BLaER1 treated with 17β-estradiol and CSF1 and Interleukin-3, amounts not matched to agents 10 nM and 100 nM (cell line): ENCODE results near the gene ARCN1.
"Not testable (repeated sequence)": the region's sequence is repeated elsewhere in the genome, so short reads cannot be mapped to it uniquely, and the experiment has no call there.

ENCODE experiments used
- H3K27ac ChIP-seq, 11 experiments: shearing (Covaris generic); formaldehyde crosslinking; 2 replicates each; pipeline ENCODE4 v1.8.1; 2022
- H3K27me3 ChIP-seq, 11 experiments: shearing (Covaris generic); formaldehyde crosslinking; 2 replicates each; pipeline ENCODE4 v1.8.1; 2022
- H3K36me3 ChIP-seq, 11 experiments: shearing (Covaris generic); formaldehyde crosslinking; 2 replicates each; pipeline ENCODE4 v1.8.1; 2022
- H3K4me1 ChIP-seq, 10 experiments: shearing (Covaris generic); formaldehyde crosslinking; 2 replicates each; pipeline ENCODE4 v1.8.1; 2022
- H3K4me2 ChIP-seq, 11 experiments: shearing (Covaris generic); formaldehyde crosslinking; 2 replicates each; pipeline ENCODE4 v1.8.1; 2022
- H3K4me3 ChIP-seq, 10 experiments: shearing (Covaris generic); formaldehyde crosslinking; 2 replicates each; pipeline ENCODE4 v1.8.1; 2022
- H3K9ac ChIP-seq, 11 experiments: shearing (Covaris generic); formaldehyde crosslinking; 2 replicates each; pipeline ENCODE4 v1.8.1; 2022
- H3K9me3 ChIP-seq, 11 experiments: shearing (Covaris generic); formaldehyde crosslinking; replicated peaks in 1 of 11; 2 replicates each; pipeline ENCODE4 v1.8.1; 2022
- H4K20me1 ChIP-seq, 11 experiments: shearing (Covaris generic); formaldehyde crosslinking; 2 replicates each; pipeline ENCODE4 v1.8.1; 2022
- Cebpa-rat ChIP-seq, 11 experiments: shearing (Covaris generic); IDR thresholded peaks; 2 replicates each; pipeline ENCODE4 v1.8.1; 2022

Gene ARCN1

GRCh38 chr11:118560806-118561205, 11.4 kb upstream of the ARCN1 start:
- peaks cover 0 to 11% (median 6%) of the 10 kb centered on the region in 10 experiments; a peak in 14 of 20 replicates for H3K4me1 ChIP-seq
- peaks cover 4 to 37% (median 28%) of the 10 kb centered on the region in 11 experiments; a peak in 20 of 22 replicates for H3K36me3 ChIP-seq
- no peaks in the 10 kb centered on the region for H4K20me1 ChIP-seq
- H3K9ac ChIP-seq, result no peak overlapping the region
- no peaks in the 10 kb centered on the region for H3K9me3 ChIP-seq
- H3K4me3 ChIP-seq, result no peak overlapping the region
- no peak overlapping the region for H3K4me2 ChIP-seq
- H3K27ac ChIP-seq, result no peak overlapping the region
- TF ChIP-seq Cebpa-rat (IDR thresholded peaks at IDR 0.05), result no peak
- H3K27me3 ChIP-seq, result no peaks in the 10 kb centered on the region

DNA sequence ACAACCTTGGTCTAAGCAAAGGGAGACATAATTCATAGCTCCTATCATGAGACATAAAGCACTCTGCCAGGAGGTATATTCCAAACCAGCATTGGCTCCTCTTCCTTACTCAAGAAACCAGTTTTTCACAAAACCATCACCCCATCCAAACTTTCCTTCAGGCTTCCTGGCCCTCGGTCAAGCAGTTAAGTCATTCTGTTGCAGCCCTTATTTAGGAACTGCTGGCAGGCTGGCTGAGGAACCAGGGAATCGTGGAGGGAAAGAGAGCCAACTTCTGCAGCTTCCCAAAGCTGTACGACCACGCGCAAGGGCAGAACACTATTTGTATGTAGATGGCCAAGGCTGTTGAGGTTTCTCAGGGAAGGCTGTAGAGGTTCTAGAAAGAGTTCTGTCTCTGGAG, 7.2 kb upstream of the ARCN1 start:
- Histone ChIP-seq H3K27me3 (no peaks in the 10 kb centered on the region), H3K9ac (peak overlapping the region in 5 of 11 experiments; percentile 23 to 44 (median 32); a peak in 6 of 22 replicates), H3K4me3 (no peak overlapping the region), H4K20me1 (no peaks in the 10 kb centered on the region), H3K9me3 (no peaks in the 10 kb centered on the region), H3K4me1 (peaks cover 0 to 13% (median 6%) of the 10 kb centered on the region in 10 experiments; a peak in 14 of 20 replicates), H3K36me3 (peaks cover 0 to 6% (median 0%) of the 10 kb centered on the region in 11 experiments; a peak in 2 of 22 replicates), H3K4me2 (peak overlapping the region in 10 of 11 experiments; percentile 39 to 92 (median 72); a peak in 21 of 22 replicates), H3K27ac (no peak overlapping the region)
- no peak for TF ChIP-seq Cebpa-rat (IDR thresholded peaks at IDR 0.05)

- Histone ChIP-seq H3K9me3 (no peaks in the 10 kb centered on the region), H3K9ac (no peak overlapping the region), H4K20me1 (peaks cover 13 to 22% (median 17%) of the 10 kb centered on the region in 11 experiments), H3K4me3 (no peak overlapping the region), H3K27me3 (no peaks in the 10 kb centered on the region), H3K36me3 (peaks cover 0 to 7% (median under 1%) of the 10 kb centered on the region in 11 experiments; a peak in 4 of 22 replicates), H3K4me1 (peaks cover 21 to 34% (median 29%) of the 10 kb centered on the region in 10 experiments), H3K27ac (no peak overlapping the region), H3K4me2 (no peak overlapping the region)
- TF ChIP-seq Cebpa-rat (IDR thresholded peaks at IDR 0.05), result no peak
These were observed 2.5 kb upstream of the ARCN1 start for GRCh38 chr11:118569670-118570069.

DNA sequence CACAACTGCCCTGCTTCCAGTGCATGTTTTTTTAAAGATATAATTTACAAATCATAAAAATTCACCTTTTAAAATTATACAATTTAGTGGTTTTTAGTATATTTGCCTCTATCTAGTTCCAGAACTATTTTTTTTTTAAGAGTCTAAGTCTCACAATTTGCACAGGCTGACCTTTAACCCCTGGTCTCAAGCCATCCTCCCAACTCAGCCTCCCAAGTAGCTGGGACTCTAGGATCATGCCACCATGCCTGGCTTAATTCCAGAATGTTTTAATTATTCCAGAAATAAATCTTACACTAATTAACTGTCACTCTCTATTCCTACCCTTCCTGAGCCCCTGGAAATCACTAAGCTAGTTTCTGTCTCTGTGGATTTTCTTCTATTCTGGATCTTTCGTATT, 1.4 kb upstream of the ARCN1 start:
- Histone ChIP-seq H4K20me1 (peaks cover 24 to 33% (median 28%) of the 10 kb centered on the region in 11 experiments), H3K36me3 (peaks cover 0 to 11% (median 3%) of the 10 kb centered on the region in 11 experiments; a peak in 4 of 22 replicates), H3K4me3 (no peak overlapping the region), H3K9ac (no peak overlapping the region), H3K4me1 (peaks cover 24 to 33% (median 32%) of the 10 kb centered on the region in 10 experiments), H3K9me3 (no peaks in the 10 kb centered on the region), H3K4me2 (peak overlapping the region in 1 of 11 experiments; percentile 93; a peak in 5 of 22 replicates), H3K27me3 (no peaks in the 10 kb centered on the region), H3K27ac (no peak overlapping the region)
- TF ChIP-seq Cebpa-rat (IDR thresholded peaks at IDR 0.05), result no peak

GRCh38 chr11:118571701-118572060, 528 bp upstream of the ARCN1 start:
- Histone ChIP-seq H3K27ac (peak overlapping the region; percentile 92 to 98 (median 97); a peak in 21 of 22 replicates), H3K4me1 (peaks cover 24 to 38% (median 31%) of the 10 kb centered on the region in 10 experiments), H3K9ac (peak overlapping the region; percentile 92 to 99 (median 97)), H3K36me3 (peaks cover 2 to 16% (median 6%) of the 10 kb centered on the region in 11 experiments; a peak in 21 of 22 replicates), H4K20me1 (peaks cover 33 to 42% (median 37%) of the 10 kb centered on the region in 11 experiments), H3K4me2 (peak overlapping the region; percentile 73 to 98 (median 90)), H3K4me3 (peak overlapping the region; percentile 85 to 100 (median 96))
- not testable (repeated sequence) for H3K9me3 ChIP-seq, H3K27me3 ChIP-seq

GRCh38 chr11:118572981-118573550, 857 bp downstream of the ARCN1 start:
- Histone ChIP-seq H3K27ac (peak overlapping the region; percentile 92 to 98 (median 97)), H3K9me3 (no peaks in the 10 kb centered on the region), H3K4me3 (peak overlapping the region; percentile 85 to 100 (median 96)), H4K20me1 (peaks cover 47 to 56% (median 51%) of the 10 kb centered on the region in 11 experiments), H3K4me1 (peaks cover 24 to 50% (median 32%) of the 10 kb centered on the region in 10 experiments), H3K4me2 (peak overlapping the region; percentile 73 to 98 (median 90)), H3K27me3 (no peaks in the 10 kb centered on the region), H3K36me3 (peaks cover 13 to 30% (median 15%) of the 10 kb centered on the region in 11 experiments), H3K9ac (peak overlapping the region; percentile 92 to 99 (median 97))
- TF ChIP-seq Cebpa-rat (IDR thresholded peaks at IDR 0.05), result no peak

DNA sequence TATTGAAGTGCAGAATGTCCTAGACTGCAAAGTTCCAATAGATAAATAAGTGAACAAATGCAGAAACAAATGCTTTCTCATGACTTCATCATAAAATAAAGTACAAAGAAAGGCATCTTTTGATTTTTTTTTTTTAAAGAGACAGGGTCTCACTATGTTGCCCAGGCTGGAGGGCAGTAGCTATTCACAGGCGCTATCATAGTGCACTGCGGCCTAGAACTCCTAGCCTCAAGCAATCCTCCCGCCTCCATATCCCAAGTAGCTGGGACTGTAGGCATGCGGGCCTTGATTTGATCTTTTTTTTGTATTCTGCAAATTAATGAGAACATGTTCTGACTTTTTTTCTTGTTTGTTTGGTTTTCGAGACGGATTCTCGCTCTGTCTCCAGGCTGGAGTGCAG, 2.4 kb downstream of the ARCN1 start:
- no peak overlapping the region for H3K27ac ChIP-seq
- no peak for TF ChIP-seq Cebpa-rat (IDR thresholded peaks at IDR 0.05)
- peaks cover 62 to 71% (median 66%) of the 10 kb centered on the region in 11 experiments for H4K20me1 ChIP-seq
- H3K4me1 ChIP-seq, result peaks cover 24 to 50% (median 32%) of the 10 kb centered on the region in 10 experiments
- peak overlapping the region in 1 of 10 experiments; percentile 21; a peak in 1 of 20 replicates for H3K4me3 ChIP-seq
- peak overlapping the region; percentile 28 to 98 (median 90); a peak in 20 of 22 replicates for H3K4me2 ChIP-seq
- H3K36me3 ChIP-seq, result peaks cover 13 to 39% (median 25%) of the 10 kb centered on the region in 11 experiments
- H3K27me3 ChIP-seq, result no peaks in the 10 kb centered on the region
- no peaks in the 10 kb centered on the region for H3K9me3 ChIP-seq
- H3K9ac ChIP-seq, result 0 out of 22 replicates have a peak overlapping the region, but pooled peaks of 1 of the 11 experiments have one; percentile 15

DNA sequence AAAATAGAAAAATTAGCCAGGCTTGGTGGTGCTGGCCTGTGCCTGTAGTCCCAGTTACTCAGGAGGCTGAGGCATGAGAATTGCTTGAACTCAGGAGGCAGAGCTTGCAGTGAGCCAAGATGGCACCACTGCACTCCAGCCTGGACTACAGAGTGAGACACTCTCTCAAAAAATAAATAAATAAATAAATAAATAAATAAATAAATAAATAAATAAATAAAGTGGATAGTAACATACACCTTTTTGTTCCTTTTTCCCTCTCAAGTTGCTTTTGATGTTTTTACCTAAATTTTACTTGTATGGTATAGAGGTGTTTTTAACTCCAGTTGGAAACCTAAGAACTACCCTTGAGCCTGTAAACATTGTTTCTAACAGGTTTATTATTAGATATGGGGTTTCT, 5.8 kb downstream of the ARCN1 start:
- not testable (repeated sequence) for H3K9ac ChIP-seq, H3K27me3 ChIP-seq, H3K9me3 ChIP-seq, H3K4me3 ChIP-seq, H3K27ac ChIP-seq, H3K4me2 ChIP-seq
- H3K36me3 ChIP-seq, result peaks cover 46 to 72% (median 56%) of the 10 kb centered on the region in 11 experiments
- peaks cover 92 to 100% (median 99%) of the 10 kb centered on the region in 11 experiments for H4K20me1 ChIP-seq
- H3K4me1 ChIP-seq, result peaks cover 17 to 42% (median 23%) of the 10 kb centered on the region in 10 experiments

- Histone ChIP-seq H3K27ac (no peak overlapping the region), H3K4me3 (no peak overlapping the region), H4K20me1 (peaks cover 69 to 100% (median 95%) of the 10 kb centered on the region in 11 experiments), H3K27me3 (no peaks in the 10 kb centered on the region), H3K9me3 (no peaks in the 10 kb centered on the region), H3K9ac (no peak overlapping the region), H3K36me3 (peaks cover 74 to 95% (median 80%) of the 10 kb centered on the region in 11 experiments), H3K4me2 (no peak overlapping the region), H3K4me1 (peaks cover 0 to 14% (median 0%) of the 10 kb centered on the region in 10 experiments; a peak in 2 of 20 replicates)
- TF ChIP-seq Cebpa-rat (IDR thresholded peaks at IDR 0.05), result no peak
These were observed 8.8 kb downstream of the ARCN1 start for GRCh38 chr11:118581057-118581456.
